ENCODE measurements around the gene ZFP37. TPM values are rescaled to one million over a fixed set of nuclear protein-coding genes. Genes with fewer than 3 reads are reported as not detected.
"Not testable (repeated sequence)": the region's sequence is repeated elsewhere in the genome, so short reads cannot be mapped to it uniquely, and the experiment has no call there.

The ZFP37 gene
- 8.5 TPM for polyA plus RNA-seq (2012; ENCODE audit: insufficient read depth, insufficient read length, low read depth)

GRCh38 chr9:113056191-113057106 is at the start of gene ZFP37:
ZFP37 (minus strand) TSS chr9:113056724; CDS start chr9:113056688, 36 bp downstream.
- no peak for TF ChIP-seq CTCF (IDR thresholded peaks at IDR 0.05; ENCODE audit: low read depth, low read length)
- peak; percentile 89 for DNase-seq
- Histone ChIP-seq H3K36me3 (no peaks in the 10 kb centered on the region), H3K4me1 (no peaks in the 10 kb centered on the region), H3K9me3 (peaks cover 7% of the 10 kb centered on the region), H3K4me3 (ENCODE audit: low read depth, low read length) (peak within 1 kb of the TSS; percentile 84), H3K27me3 (no peaks in the 10 kb centered on the region)

- DNase-seq; H3K27me3 ChIP-seq; H3K9me3 ChIP-seq; H3K4me1 ChIP-seq; H3K36me3 ChIP-seq; H3K4me3 ChIP-seq (ENCODE audit: low read depth, low read length): not testable (repeated sequence)
Observed at GRCh38 chr9:113105345-113105744, 48.8 kb upstream of the ZFP37 start.

GRCh38 chr9:113095561-113095960 is 39.0 kb upstream of the ZFP37 start:
- no peaks in the 10 kb centered on the region for H3K4me1 ChIP-seq
- DNase-seq = no peak
- H3K27me3 ChIP-seq = no peaks in the 10 kb centered on the region; the same call in none of the 2 replicates
- H3K4me3 ChIP-seq (ENCODE audit: low read depth, low read length) = no peak overlapping the region
- no peaks in the 10 kb centered on the region for H3K9me3 ChIP-seq
- no peaks in the 10 kb centered on the region for H3K36me3 ChIP-seq
- no peak for TF ChIP-seq CTCF (IDR thresholded peaks at IDR 0.05; ENCODE audit: low read depth, low read length)

GRCh38 chr9:113089924-113090323 is 33.4 kb upstream of the ZFP37 start:
- H3K36me3 ChIP-seq; DNase-seq; H3K4me1 ChIP-seq; H3K9me3 ChIP-seq; H3K27me3 ChIP-seq; H3K4me3 ChIP-seq (ENCODE audit: low read depth, low read length): not testable (repeated sequence)

- not testable (repeated sequence) for H3K36me3 ChIP-seq; H3K27me3 ChIP-seq; H3K9me3 ChIP-seq; H3K4me1 ChIP-seq; DNase-seq; H3K4me3 ChIP-seq (ENCODE audit: low read depth, low read length)
Observed at GRCh38 chr9:113089143-113089505, 32.6 kb upstream of the ZFP37 start.

GRCh38 chr9:113088456-113089142 is 32.1 kb upstream of the ZFP37 start:
- H3K4me3 ChIP-seq (ENCODE audit: low read depth, low read length); H3K9me3 ChIP-seq; H3K36me3 ChIP-seq; H3K27me3 ChIP-seq; H3K4me1 ChIP-seq: not testable (repeated sequence)
- peak; percentile 16 for DNase-seq

- not testable (repeated sequence) for H3K36me3 ChIP-seq; H3K4me3 ChIP-seq (ENCODE audit: low read depth, low read length); H3K9me3 ChIP-seq; H3K4me1 ChIP-seq; H3K27me3 ChIP-seq
- DNase-seq = peak; percentile 7
Observed at GRCh38 chr9:113062932-113063310, 6.4 kb upstream of the ZFP37 start.

- H3K27me3 ChIP-seq; H3K36me3 ChIP-seq; H3K9me3 ChIP-seq; H3K4me1 ChIP-seq; H3K4me3 ChIP-seq (ENCODE audit: low read depth, low read length); DNase-seq: not testable (repeated sequence)
Observed at GRCh38 chr9:113062256-113062931, 5.9 kb upstream of the ZFP37 start.

GRCh38 chr9:113061072-113061850 is 4.7 kb upstream of the ZFP37 start:
- H3K36me3 ChIP-seq; H3K27me3 ChIP-seq; H3K9me3 ChIP-seq; H3K4me3 ChIP-seq (ENCODE audit: low read depth, low read length); H3K4me1 ChIP-seq: not testable (repeated sequence)
- DNase-seq = peak; percentile 6

GRCh38 chr9:113059581-113060284 is 3.2 kb upstream of the ZFP37 start:
- not testable (repeated sequence) for H3K27me3 ChIP-seq, H3K4me1 ChIP-seq, H3K36me3 ChIP-seq, H3K9me3 ChIP-seq
- DNase-seq = peak; percentile 73
- H3K4me3 ChIP-seq (ENCODE audit: low read depth, low read length) = peak overlapping the region; percentile 68
